ENCODE measurements around the gene TASP1. TPM values are rescaled to one million over a fixed set of nuclear protein-coding genes. Genes with fewer than 3 reads are reported as not detected.

Gene TASP1
- total and polyA plus RNA-seq, 3 experiments from 2014 or later: 11.8 to 14.4 (median 13.5) TPM

GRCh38 chr20:13554076-13554475, 84.7 kb downstream of the TASP1 start:
- H3K4me1 ChIP-seq (ENCODE audit: insufficient read depth, low read length): no peaks in the 10 kb centered on the region

GRCh38 chr20:13552061-13552460, 86.7 kb downstream of the TASP1 start:
- DNase-seq: no peak
- Mint-ChIP-seq H3K36me3 (peaks cover 11 to 26% (median 19%) of the 10 kb centered on the region in 3 donors), H3K27me3 (no peaks in the 10 kb centered on the region), H3K4me3 (no peak overlapping the region), H3K4me1 (no peaks in the 10 kb centered on the region), H3K9me3 (no peaks in the 10 kb centered on the region), H3K27ac (peak overlapping the region in 2 of 8 donors; percentile 4 to 55)
- Histone ChIP-seq H3K27ac (ENCODE audit: low read depth, low read length) (no peak overlapping the region), H3K27me3 (ENCODE audit: insufficient read depth, low read length, poor library complexity, severe bottlenecking) (no peaks in the 10 kb centered on the region), H3K9me3 (ENCODE audit: low read length) (no peaks in the 10 kb centered on the region), H3K36me3 (ENCODE audit: insufficient read depth, low read length) (peaks cover 4% of the 10 kb centered on the region), H3K4me3 (ENCODE audit: low read length) (no peak overlapping the region), H3K4me1 (ENCODE audit: insufficient read depth, low read length) (no peaks in the 10 kb centered on the region)
- POLR2A ChIA-PET: no interaction called here
- CTCF ChIA-PET: no interaction called here

More at GRCh38 chr20:13554076-13554475, 84.7 kb downstream of the TASP1 start:
- no peak for DNase-seq
- H3K36me3 ChIP-seq (ENCODE audit: insufficient read depth, low read length): peaks cover 4% of the 10 kb centered on the region
- no peak overlapping the region for H3K4me3 ChIP-seq (ENCODE audit: low read length)
- no peaks in the 10 kb centered on the region for H3K4me1 Mint-ChIP-seq
- no peak overlapping the region for H3K27ac Mint-ChIP-seq
- ChIA-PET CTCF (no interaction called here), POLR2A (no interaction called here)
- H3K27me3 Mint-ChIP-seq: no peaks in the 10 kb centered on the region
- H3K9me3 Mint-ChIP-seq: no peaks in the 10 kb centered on the region
- peaks cover 16 to 35% (median 25%) of the 10 kb centered on the region in 3 donors for H3K36me3 Mint-ChIP-seq
- no peak overlapping the region for H3K27ac ChIP-seq (ENCODE audit: low read depth, low read length)
- H3K4me3 Mint-ChIP-seq: no peak overlapping the region
- H3K9me3 ChIP-seq (ENCODE audit: low read length): no peaks in the 10 kb centered on the region
- H3K27me3 ChIP-seq (ENCODE audit: insufficient read depth, low read length, poor library complexity, severe bottlenecking): no peaks in the 10 kb centered on the region

GRCh38 chr20:13549451-13549850, 89.3 kb downstream of the TASP1 start:
- DNase-seq: no peak
- CTCF ChIA-PET: no interaction called here

GRCh38 chr20:13546497-13547131, 92.1 kb downstream of the TASP1 start:
- no peaks in the 10 kb centered on the region for H3K4me1 ChIP-seq (ENCODE audit: insufficient read depth, low read length)
- POLR2A ChIA-PET: no interaction called here

More at GRCh38 chr20:13549451-13549850, 89.3 kb downstream of the TASP1 start:
- POLR2A ChIA-PET: no interaction called here
- no peaks in the 10 kb centered on the region for H3K36me3 ChIP-seq (ENCODE audit: insufficient read depth, low read length)
- H3K27me3 ChIP-seq (ENCODE audit: insufficient read depth, low read length, poor library complexity, severe bottlenecking): no peaks in the 10 kb centered on the region
- H3K27ac Mint-ChIP-seq: no peak overlapping the region
- no peak overlapping the region for H3K4me3 ChIP-seq (ENCODE audit: low read length)
- H3K4me3 Mint-ChIP-seq: no peak overlapping the region
- no peaks in the 10 kb centered on the region for H3K4me1 ChIP-seq (ENCODE audit: insufficient read depth, low read length)
- H3K9me3 Mint-ChIP-seq: no peaks in the 10 kb centered on the region
- peaks cover 0 to 3% (median 0%) of the 10 kb centered on the region in 3 donors for H3K4me1 Mint-ChIP-seq
- no peaks in the 10 kb centered on the region for H3K27me3 Mint-ChIP-seq
- H3K27ac ChIP-seq (ENCODE audit: low read depth, low read length): no peak overlapping the region
- H3K9me3 ChIP-seq (ENCODE audit: low read length): no peaks in the 10 kb centered on the region
- H3K36me3 Mint-ChIP-seq: peaks cover 0 to 14% (median 10%) of the 10 kb centered on the region in 3 donors

GRCh38 chr20:13545790-13546189, 92.9 kb downstream of the TASP1 start:
- Histone ChIP-seq H3K27me3 (ENCODE audit: insufficient read depth, low read length, poor library complexity, severe bottlenecking) (no peaks in the 10 kb centered on the region), H3K4me1 (ENCODE audit: insufficient read depth, low read length) (no peaks in the 10 kb centered on the region), H3K9me3 (ENCODE audit: low read length) (no peaks in the 10 kb centered on the region), H3K27ac (ENCODE audit: low read depth, low read length) (no peak overlapping the region), H3K36me3 (ENCODE audit: insufficient read depth, low read length) (no peaks in the 10 kb centered on the region), H3K4me3 (ENCODE audit: low read length) (no peak overlapping the region)
- H3K27ac Mint-ChIP-seq: peak overlapping the region in 1 of 8 donors; percentile 4
- CTCF ChIA-PET: interaction anchor here (0.7 to 2.7 kb wide), 9 partner anchors 14 to 429 kb away, joined by 3 to 18 read pairs (median 4); no protein-coding TSS in a partner anchor
- peaks cover 0 to 3% (median 0%) of the 10 kb centered on the region in 3 donors for H3K4me1 Mint-ChIP-seq
- POLR2A ChIA-PET: no interaction called here
- no peak for DNase-seq
- H3K27me3 Mint-ChIP-seq: no peaks in the 10 kb centered on the region
- H3K9me3 Mint-ChIP-seq: no peaks in the 10 kb centered on the region
- no peak overlapping the region for H3K4me3 Mint-ChIP-seq
- H3K36me3 Mint-ChIP-seq: peaks cover 0 to 8% (median 5%) of the 10 kb centered on the region in 3 donors

More at GRCh38 chr20:13546497-13547131, 92.1 kb downstream of the TASP1 start:
- no peaks in the 10 kb centered on the region for H3K27me3 ChIP-seq (ENCODE audit: insufficient read depth, low read length, poor library complexity, severe bottlenecking)
- Mint-ChIP-seq H3K36me3 (peaks cover 0 to 6% (median 6%) of the 10 kb centered on the region in 3 donors), H3K27ac (peak overlapping the region in 1 of 8 donors; percentile 61), H3K9me3 (no peaks in the 10 kb centered on the region), H3K4me1 (peaks cover 0 to 3% (median 0%) of the 10 kb centered on the region in 3 donors), H3K4me3 (no peak overlapping the region), H3K27me3 (no peaks in the 10 kb centered on the region)
- DNase-seq: peak; percentile 21 to 65 (median 36)
- H3K36me3 ChIP-seq (ENCODE audit: insufficient read depth, low read length): no peaks in the 10 kb centered on the region
- CTCF ChIA-PET: interaction anchor here (0.7 to 2.8 kb wide), 13 partner anchors 8 to 430 kb away, joined by 3 to 18 read pairs (median 4); no protein-coding TSS in a partner anchor
- H3K27ac ChIP-seq (ENCODE audit: low read depth, low read length): no peak overlapping the region
- no peak overlapping the region for H3K4me3 ChIP-seq (ENCODE audit: low read length)
- H3K9me3 ChIP-seq (ENCODE audit: low read length): no peaks in the 10 kb centered on the region

- DNase-seq: no peak
- ChIA-PET POLR2A (no interaction called here), CTCF (no interaction called here)
- Mint-ChIP-seq H3K36me3 (peaks cover 0 to 7% (median 5%) of the 10 kb centered on the region in 3 donors), H3K4me1 (peaks cover 0 to 3% (median 0%) of the 10 kb centered on the region in 3 donors), H3K4me3 (no peak overlapping the region), H3K27ac (no peak overlapping the region), H3K27me3 (no peaks in the 10 kb centered on the region), H3K9me3 (no peaks in the 10 kb centered on the region)
- no peak overlapping the region for H3K4me3 ChIP-seq (ENCODE audit: low read length)
- H3K9me3 ChIP-seq (ENCODE audit: low read length): no peaks in the 10 kb centered on the region
- no peaks in the 10 kb centered on the region for H3K27me3 ChIP-seq (ENCODE audit: insufficient read depth, low read length, poor library complexity, severe bottlenecking)
- H3K27ac ChIP-seq (ENCODE audit: low read depth, low read length): no peak overlapping the region
- H3K36me3 ChIP-seq (ENCODE audit: insufficient read depth, low read length): no peaks in the 10 kb centered on the region
- no peaks in the 10 kb centered on the region for H3K4me1 ChIP-seq (ENCODE audit: insufficient read depth, low read length)
These were observed 94.9 kb downstream of the TASP1 start for GRCh38 chr20:13543783-13544182.

GRCh38 chr20:13535627-13536026, 103.1 kb downstream of the TASP1 start:
- no peak overlapping the region for H3K4me3 ChIP-seq (ENCODE audit: low read length)
- H3K4me1 ChIP-seq (ENCODE audit: insufficient read depth, low read length): no peaks in the 10 kb centered on the region
- Mint-ChIP-seq H3K4me3 (no peak overlapping the region), H3K36me3 (peaks cover 14 to 28% (median 16%) of the 10 kb centered on the region in 3 donors), H3K27me3 (no peaks in the 10 kb centered on the region), H3K4me1 (no peaks in the 10 kb centered on the region), H3K27ac (no peak overlapping the region), H3K9me3 (no peaks in the 10 kb centered on the region)
- H3K36me3 ChIP-seq (ENCODE audit: insufficient read depth, low read length): no peaks in the 10 kb centered on the region
- H3K27me3 ChIP-seq (ENCODE audit: insufficient read depth, low read length, poor library complexity, severe bottlenecking): no peaks in the 10 kb centered on the region
- CTCF ChIA-PET: no interaction called here
- POLR2A ChIA-PET: no interaction called here
- DNase-seq: no peak
- no peak overlapping the region for H3K27ac ChIP-seq (ENCODE audit: low read depth, low read length)
- H3K9me3 ChIP-seq (ENCODE audit: low read length): no peaks in the 10 kb centered on the region

- DNase-seq: no peak
- H3K27ac ChIP-seq (ENCODE audit: low read depth, low read length): no peak overlapping the region
- ChIA-PET CTCF (interaction anchor here (1.1 kb wide), 1 partner anchor 13 kb away, joined by 4 read pairs; no protein-coding TSS in a partner anchor), POLR2A (no interaction called here)
- H3K4me1 ChIP-seq (ENCODE audit: insufficient read depth, low read length): no peaks in the 10 kb centered on the region
- Mint-ChIP-seq H3K4me3 (no peak overlapping the region), H3K27ac (no peak overlapping the region), H3K36me3 (peaks cover 14 to 32% (median 16%) of the 10 kb centered on the region in 3 donors), H3K9me3 (no peaks in the 10 kb centered on the region), H3K4me1 (no peaks in the 10 kb centered on the region), H3K27me3 (no peaks in the 10 kb centered on the region)
- no peak overlapping the region for H3K4me3 ChIP-seq (ENCODE audit: low read length)
- H3K27me3 ChIP-seq (ENCODE audit: insufficient read depth, low read length, poor library complexity, severe bottlenecking): no peaks in the 10 kb centered on the region
- no peaks in the 10 kb centered on the region for H3K36me3 ChIP-seq (ENCODE audit: insufficient read depth, low read length)
- H3K9me3 ChIP-seq (ENCODE audit: low read length): no peaks in the 10 kb centered on the region
These were observed 104.8 kb downstream of the TASP1 start for GRCh38 chr20:13533946-13534345.

Data from CD8-positive, alpha-beta memory T cell (primary cell).